ENCODE results near the gene ZNF611.

The ZNF611 gene

GRCh38 chr19:52658595-52658994 is 76.2 kb downstream of the ZNF611 start:
- no peaks in the 10 kb centered on the region for H3K27me3 ChIP-seq (replicated peaks; ENCODE audit: control insufficient read depth, insufficient read depth, low read length)
- no peak overlapping the region for H3K9ac ChIP-seq (ENCODE audit: low read length)
- H3K36me3 ChIP-seq (ENCODE audit: control insufficient read depth, insufficient read depth, low read length, severe bottlenecking), result peaks cover 33% of the 10 kb centered on the region

GRCh38 chr19:52653161-52653560 is 81.7 kb downstream of the ZNF611 start:
- Histone ChIP-seq H3K4me1 (ENCODE audit: control insufficient read depth, insufficient read depth, low read length) (peaks cover 10% of the 10 kb centered on the region), H3K9me3 (ENCODE audit: control insufficient read depth, low read length) (no peaks in the 10 kb centered on the region), H3K36me3 (ENCODE audit: control insufficient read depth, insufficient read depth, low read length, severe bottlenecking) (peaks cover 35% of the 10 kb centered on the region), H3K4me3 (ENCODE audit: low read length) (no peak overlapping the region), H3K27me3 (replicated peaks; ENCODE audit: control insufficient read depth, insufficient read depth, low read length) (no peaks in the 10 kb centered on the region), H3K9ac (ENCODE audit: low read length) (no peak overlapping the region)
- no peak for DNase-seq (ENCODE audit: low read depth)

More at GRCh38 chr19:52658595-52658994, 76.2 kb downstream of the ZNF611 start:
- DNase-seq (ENCODE audit: low read depth), result no peak
- no peak overlapping the region for H3K4me3 ChIP-seq (ENCODE audit: low read length)
- peaks cover 2% of the 10 kb centered on the region for H3K4me1 ChIP-seq (ENCODE audit: control insufficient read depth, insufficient read depth, low read length)
- H3K9me3 ChIP-seq (ENCODE audit: control insufficient read depth, low read length), result no peaks in the 10 kb centered on the region

All from adipocyte (in vitro differentiated cells).